ENCODE results near the gene ADAM23. TPM values are rescaled to one million over a fixed set of nuclear protein-coding genes. Genes with fewer than 3 reads are reported as not detected.

Gene ADAM23
- total RNA-seq, 2 experiments from 2014 or later = 1.8 to 2.3 TPM

- intact Hi-C loops (cut with micrococcal nuclease) = loop anchor here (1.0 to 10.0 kb wide), 8 partner anchors 136 to 918 kb away; partner anchors contain the start of genes FASTKD2, MDH1B and ZDBF2
- Mint-ChIP-seq H3K9me3 (no peaks in the 10 kb centered on the region), H3K4me1 (ENCODE audit: low read depth) (peaks cover 22% of the 10 kb centered on the region), H3K27me3 (peaks cover 2% of the 10 kb centered on the region), H3K36me3 (no peaks in the 10 kb centered on the region), H3K27ac (no peak overlapping the region), H3K4me3 (no peak overlapping the region)
- no peak for DNase-seq
- CTCF ChIA-PET = interaction anchor here (0.6 to 2.6 kb wide), 10 partner anchors 9 to 916 kb away, joined by 3 to 9 read pairs (median 4); no protein-coding TSS in a partner anchor
- POLR2A ChIA-PET = no interaction called here
These were observed 113.1 kb downstream of the ADAM23 start for GRCh38 chr2:206556357-206556949.

- H3K9me3 Mint-ChIP-seq = no peaks in the 10 kb centered on the region
- H3K27ac Mint-ChIP-seq = no peak overlapping the region
- CTCF ChIA-PET = interaction anchor here (0.9 to 2.6 kb wide), 6 partner anchors 10 to 225 kb away, joined by 3 to 9 read pairs (median 4); no protein-coding TSS in a partner anchor
- H3K27me3 Mint-ChIP-seq = peaks cover 2% of the 10 kb centered on the region
- intact Hi-C loops (cut with micrococcal nuclease) = loop anchor here (5.0 to 10.0 kb wide), 7 partner anchors 135 to 917 kb away; partner anchors contain the start of genes FASTKD2, MDH1B and ZDBF2
- H3K4me1 Mint-ChIP-seq (ENCODE audit: low read depth) = peaks cover 22% of the 10 kb centered on the region
- no peak overlapping the region for H3K4me3 Mint-ChIP-seq
- H3K36me3 Mint-ChIP-seq = no peaks in the 10 kb centered on the region
- POLR2A ChIA-PET = no interaction called here
- no peak for DNase-seq
These were observed 114.0 kb downstream of the ADAM23 start for GRCh38 chr2:206557321-206557720.

GRCh38 chr2:206558492-206558891, 115.2 kb downstream of the ADAM23 start:
- POLR2A ChIA-PET = no interaction called here
- peaks cover 2% of the 10 kb centered on the region for H3K27me3 Mint-ChIP-seq

GRCh38 chr2:206561962-206562361, 118.6 kb downstream of the ADAM23 start:
- no peak for DNase-seq
- Mint-ChIP-seq H3K27ac (no peak overlapping the region), H3K4me3 (no peak overlapping the region), H3K4me1 (ENCODE audit: low read depth) (peaks cover 22% of the 10 kb centered on the region), H3K27me3 (peaks cover 2% of the 10 kb centered on the region), H3K9me3 (no peaks in the 10 kb centered on the region), H3K36me3 (no peaks in the 10 kb centered on the region)
- intact Hi-C loops (cut with micrococcal nuclease) = no loop called here
- ChIA-PET POLR2A (no interaction called here), CTCF (interaction anchor here (0.6 to 0.8 kb wide), 2 partner anchors 85 to 172 kb away, joined by 3 to 4 read pairs; no protein-coding TSS in a partner anchor)

More at GRCh38 chr2:206558492-206558891, 115.2 kb downstream of the ADAM23 start:
- Mint-ChIP-seq H3K4me3 (no peak overlapping the region), H3K27ac (no peak overlapping the region), H3K36me3 (no peaks in the 10 kb centered on the region), H3K4me1 (ENCODE audit: low read depth) (peaks cover 22% of the 10 kb centered on the region), H3K9me3 (no peaks in the 10 kb centered on the region)
- intact Hi-C loops (cut with micrococcal nuclease) = loop anchor here (5.0 to 10.0 kb wide), 7 partner anchors 134 to 916 kb away; partner anchors contain the start of genes FASTKD2, MDH1B and ZDBF2
- DNase-seq = no peak
- CTCF ChIA-PET = interaction anchor here (0.9 to 2.6 kb wide), 9 partner anchors 10 to 1617 kb away, joined by 3 to 9 read pairs (median 4); no protein-coding TSS in a partner anchor

- intact Hi-C loops (cut with micrococcal nuclease) = no loop called here
- Mint-ChIP-seq H3K36me3 (no peaks in the 10 kb centered on the region), H3K4me1 (ENCODE audit: low read depth) (peaks cover 20% of the 10 kb centered on the region), H3K27me3 (peaks cover 2% of the 10 kb centered on the region), H3K9me3 (no peaks in the 10 kb centered on the region), H3K27ac (no peak overlapping the region), H3K4me3 (no peak overlapping the region)
- CTCF ChIA-PET = interaction anchor here (0.6 to 0.8 kb wide), 2 partner anchors 85 to 172 kb away, joined by 3 to 4 read pairs; no protein-coding TSS in a partner anchor
- DNase-seq = no peak
- POLR2A ChIA-PET = no interaction called here
These were observed 119.0 kb downstream of the ADAM23 start for GRCh38 chr2:206562375-206562774.

- no peak overlapping the region for H3K27ac Mint-ChIP-seq
- no peak overlapping the region for H3K4me3 Mint-ChIP-seq
- CTCF ChIA-PET = no interaction called here
- POLR2A ChIA-PET = no interaction called here
- intact Hi-C loops (cut with micrococcal nuclease) = no loop called here
- no peak for DNase-seq
- no peaks in the 10 kb centered on the region for H3K36me3 Mint-ChIP-seq
- peaks cover 2% of the 10 kb centered on the region for H3K27me3 Mint-ChIP-seq
- H3K9me3 Mint-ChIP-seq = no peaks in the 10 kb centered on the region
- H3K4me1 Mint-ChIP-seq (ENCODE audit: low read depth) = peaks cover 15% of the 10 kb centered on the region
These were observed 120.0 kb downstream of the ADAM23 start for GRCh38 chr2:206563374-206563773.

GRCh38 chr2:206565666-206566065, 122.3 kb downstream of the ADAM23 start:
- no peaks in the 10 kb centered on the region for H3K36me3 Mint-ChIP-seq
- H3K27ac Mint-ChIP-seq = no peak overlapping the region

GRCh38 chr2:206569470-206569869, 126.1 kb downstream of the ADAM23 start:
- Mint-ChIP-seq H3K4me1 (ENCODE audit: low read depth) (peaks cover 2% of the 10 kb centered on the region), H3K36me3 (no peaks in the 10 kb centered on the region), H3K4me3 (no peak overlapping the region), H3K27ac (no peak overlapping the region), H3K27me3 (peaks cover 1% of the 10 kb centered on the region), H3K9me3 (no peaks in the 10 kb centered on the region)
- POLR2A ChIA-PET = no interaction called here
- CTCF ChIA-PET = interaction anchor here (1.0 kb wide), 1 partner anchor 14 kb away, joined by 3 read pairs; no protein-coding TSS in a partner anchor
- intact Hi-C loops (cut with micrococcal nuclease) = no loop called here
- DNase-seq = no peak

More at GRCh38 chr2:206565666-206566065, 122.3 kb downstream of the ADAM23 start:
- H3K4me1 Mint-ChIP-seq (ENCODE audit: low read depth) = no peaks in the 10 kb centered on the region
- no peaks in the 10 kb centered on the region for H3K9me3 Mint-ChIP-seq
- ChIA-PET POLR2A (no interaction called here), CTCF (no interaction called here)
- intact Hi-C loops (cut with micrococcal nuclease) = no loop called here
- DNase-seq = no peak
- H3K4me3 Mint-ChIP-seq = no peak overlapping the region
- H3K27me3 Mint-ChIP-seq = no peaks in the 10 kb centered on the region

- DNase-seq = no peak
- peaks cover 1% of the 10 kb centered on the region for H3K27me3 Mint-ChIP-seq
- intact Hi-C loops (cut with micrococcal nuclease) = no loop called here
- H3K9me3 Mint-ChIP-seq = no peaks in the 10 kb centered on the region
- CTCF ChIA-PET = no interaction called here
- H3K4me3 Mint-ChIP-seq = no peak overlapping the region
- H3K36me3 Mint-ChIP-seq = no peaks in the 10 kb centered on the region
- no peak overlapping the region for H3K27ac Mint-ChIP-seq
- POLR2A ChIA-PET = no interaction called here
- H3K4me1 Mint-ChIP-seq (ENCODE audit: low read depth) = peaks cover 2% of the 10 kb centered on the region
These were observed 126.9 kb downstream of the ADAM23 start for GRCh38 chr2:206570199-206570598.

- intact Hi-C loops (cut with micrococcal nuclease) = no loop called here
- H3K4me3 Mint-ChIP-seq = no peak overlapping the region
These were observed 129.4 kb downstream of the ADAM23 start for GRCh38 chr2:206572725-206573124.

GRCh38 chr2:206573793-206574192, 130.5 kb downstream of the ADAM23 start:
- no peaks in the 10 kb centered on the region for H3K36me3 Mint-ChIP-seq
- ChIA-PET CTCF (interaction anchor here (0.7 kb wide), 1 partner anchor 269 kb away, joined by 3 read pairs; no protein-coding TSS in a partner anchor), POLR2A (no interaction called here)
- no peak for DNase-seq
- peaks cover 1% of the 10 kb centered on the region for H3K27me3 Mint-ChIP-seq
- peaks cover 2% of the 10 kb centered on the region for H3K4me1 Mint-ChIP-seq (ENCODE audit: low read depth)
- H3K4me3 Mint-ChIP-seq = no peak overlapping the region
- intact Hi-C loops (cut with micrococcal nuclease) = no loop called here
- H3K27ac Mint-ChIP-seq = no peak overlapping the region
- H3K9me3 Mint-ChIP-seq = no peaks in the 10 kb centered on the region

More at GRCh38 chr2:206572725-206573124, 129.4 kb downstream of the ADAM23 start:
- CTCF ChIA-PET = no interaction called here
- H3K36me3 Mint-ChIP-seq = no peaks in the 10 kb centered on the region
- no peak for DNase-seq
- H3K27me3 Mint-ChIP-seq = peaks cover 1% of the 10 kb centered on the region
- POLR2A ChIA-PET = no interaction called here
- H3K9me3 Mint-ChIP-seq = no peaks in the 10 kb centered on the region
- H3K27ac Mint-ChIP-seq = no peak overlapping the region
- peaks cover 2% of the 10 kb centered on the region for H3K4me1 Mint-ChIP-seq (ENCODE audit: low read depth)

GRCh38 chr2:206584323-206585116, 141.2 kb downstream of the ADAM23 start:
- Mint-ChIP-seq H3K36me3 (peaks cover 2% of the 10 kb centered on the region), H3K27ac (no peak overlapping the region), H3K9me3 (no peaks in the 10 kb centered on the region), H3K4me1 (ENCODE audit: low read depth) (no peaks in the 10 kb centered on the region), H3K27me3 (peaks cover 4% of the 10 kb centered on the region), H3K4me3 (no peak overlapping the region)
- POLR2A ChIA-PET = no interaction called here
- intact Hi-C loops (cut with micrococcal nuclease) = no loop called here
- no peak for DNase-seq
- CTCF ChIA-PET = no interaction called here
